HUDEP-2 (cell line): Measurements from ENCODE around the gene SCCPDH.
"Not testable (repeated sequence)": the region's sequence is repeated elsewhere in the genome, so short reads cannot be mapped to it uniquely, and the experiment has no call there.

Source experiments
- DNase-seq, 76 experiments: peaks; one replicate each; lab custom pipeline; 2025; ENCODE audit not compliant: unreplicated experiment in 76 of 76; lab: John Stamatoyannopoulos, UW

Gene SCCPDH

DNA sequence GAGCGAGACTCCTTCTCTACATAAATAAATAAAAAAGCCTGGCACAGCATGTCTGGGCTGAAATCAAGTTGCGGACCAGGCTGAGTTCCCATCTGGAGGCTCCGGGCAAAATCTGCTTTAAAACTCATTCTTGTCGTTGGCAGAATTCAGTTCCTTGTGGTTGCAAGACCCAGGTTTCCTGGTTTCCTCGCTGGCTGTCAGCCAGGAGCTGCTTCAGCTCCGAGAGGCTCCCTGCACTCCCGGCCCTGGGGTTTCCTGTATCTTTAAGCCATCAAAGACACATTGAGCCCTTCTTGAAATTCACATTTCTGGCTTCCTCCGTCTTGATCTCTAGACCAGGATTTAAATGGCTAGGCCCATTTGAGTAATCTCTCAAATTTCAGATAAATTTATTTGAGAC lies 20.6 kb upstream of the SCCPDH start:
- no peak for DNase-seq

DNA sequence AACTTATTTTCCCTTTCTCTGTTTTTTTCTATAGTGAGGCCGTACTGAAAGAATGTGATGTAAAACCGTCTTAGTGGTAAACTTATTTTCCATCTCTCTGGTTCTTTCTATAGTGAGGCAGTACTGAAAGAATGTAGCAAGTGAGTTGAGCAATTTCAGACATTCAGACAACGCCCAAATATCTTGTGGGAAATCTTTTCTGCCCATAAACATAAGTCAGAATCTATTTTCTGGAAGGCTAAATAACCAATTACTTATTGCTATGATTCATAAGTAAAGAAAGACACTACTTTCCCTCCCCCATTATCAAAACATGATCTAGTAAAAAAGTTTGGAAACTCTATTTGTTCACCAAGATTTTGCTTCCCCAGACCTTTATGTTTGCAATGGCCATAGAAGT lies 18.8 kb upstream of the SCCPDH start:
- DNase-seq: no peak

DNA sequence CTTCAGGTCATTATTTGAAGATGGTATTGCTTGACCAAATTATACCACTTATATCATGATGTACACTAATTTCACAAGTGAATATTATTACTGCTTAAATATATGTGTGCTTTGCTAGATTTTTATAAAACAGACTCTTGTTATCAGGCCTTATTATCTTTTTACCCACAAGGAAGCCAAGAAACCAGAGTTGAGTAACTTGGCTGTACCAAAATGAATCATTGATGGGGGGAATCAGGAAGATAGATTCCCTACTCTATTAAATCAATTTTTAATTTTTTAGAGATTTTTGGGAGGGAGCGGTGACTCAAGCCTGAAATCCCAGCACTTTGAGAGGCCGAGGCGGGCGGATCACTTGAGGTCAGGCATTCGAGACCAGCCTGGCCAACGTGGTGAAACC lies 16.0 kb upstream of the SCCPDH start:
- DNase-seq: no peak

DNA sequence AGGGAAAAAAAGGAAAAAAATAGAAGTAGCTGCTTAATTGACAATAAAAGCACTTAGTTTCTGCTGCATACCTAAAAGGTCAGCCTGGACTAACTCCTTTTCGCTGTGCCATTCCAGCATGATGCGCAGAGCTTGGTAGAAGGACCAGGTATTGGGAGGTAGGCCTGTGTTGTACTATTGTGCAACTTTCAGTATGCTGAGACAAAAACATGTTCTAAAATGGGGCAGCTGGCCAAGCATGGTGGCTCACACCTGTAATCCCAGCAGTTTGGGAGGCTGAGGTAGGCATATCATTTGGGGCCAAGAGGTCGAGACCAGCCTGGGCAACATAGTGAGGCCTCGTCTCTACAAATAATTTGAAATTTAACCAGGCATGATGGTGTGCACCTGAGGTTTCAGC lies 15.0 kb upstream of the SCCPDH start:
- no peak for DNase-seq

DNA sequence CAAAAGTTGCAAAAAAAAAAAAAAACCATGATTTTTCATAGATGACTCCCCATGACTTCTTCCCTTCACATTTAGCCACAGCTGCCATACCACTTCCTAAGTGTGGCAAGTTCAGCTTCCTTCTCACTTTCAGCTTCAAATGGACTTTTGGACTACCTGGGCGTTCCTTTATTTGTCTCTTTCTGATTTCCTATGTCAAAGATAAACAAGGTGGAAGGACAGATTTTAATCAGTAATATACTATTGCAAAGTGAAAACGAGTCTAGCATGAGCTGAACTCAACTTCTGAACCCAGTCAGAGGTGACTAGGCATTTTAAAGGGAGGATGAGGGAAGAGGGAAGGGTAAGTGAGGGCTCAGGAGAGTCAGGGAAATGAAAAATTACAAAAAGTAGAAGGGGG lies 14.4 kb upstream of the SCCPDH start:
- DNase-seq: no peak

DNA sequence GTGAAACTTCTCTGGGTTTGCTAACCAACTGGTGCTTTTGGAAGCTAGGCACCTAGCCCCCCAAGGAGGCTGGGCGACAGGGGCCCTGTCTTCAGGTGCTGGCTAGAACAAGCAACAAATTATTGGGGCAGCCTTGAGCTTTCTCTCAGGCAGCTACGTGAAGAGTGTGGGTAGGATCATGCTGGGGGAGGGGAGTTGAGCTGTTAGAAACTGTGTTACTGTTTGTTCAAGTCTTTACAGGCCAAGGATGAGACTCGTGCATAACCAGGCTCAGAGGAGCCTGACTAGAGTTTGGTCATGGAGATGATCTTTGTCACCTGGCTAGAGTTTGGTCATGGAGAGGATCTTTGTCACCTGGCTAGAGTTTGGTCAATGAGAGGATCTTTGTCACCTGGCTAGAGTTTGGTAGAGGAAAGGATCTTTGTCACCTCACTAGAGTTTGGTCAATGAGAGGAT lies 12.6 kb upstream of the SCCPDH start:
- no peak for DNase-seq

DNA sequence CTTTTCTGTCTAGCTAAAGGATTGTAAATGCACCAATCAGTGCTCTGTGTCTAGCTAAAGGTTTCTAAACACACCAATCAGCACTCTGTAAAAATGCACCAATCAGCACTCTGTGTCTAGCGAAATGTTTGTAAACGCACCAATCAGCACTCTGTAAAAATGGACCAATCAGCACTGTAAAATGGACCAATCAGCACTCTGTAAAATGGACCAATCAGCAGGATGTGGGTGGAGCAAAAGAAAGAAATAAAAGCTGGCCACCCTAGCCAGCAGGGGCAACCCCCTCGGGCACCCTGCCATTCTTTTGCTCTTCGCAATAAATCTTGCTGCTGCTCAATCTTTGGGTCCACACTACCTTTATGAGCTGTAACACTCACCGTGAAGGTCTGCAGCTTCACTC lies 11.8 kb upstream of the SCCPDH start:
- not testable (repeated sequence) for DNase-seq

DNA sequence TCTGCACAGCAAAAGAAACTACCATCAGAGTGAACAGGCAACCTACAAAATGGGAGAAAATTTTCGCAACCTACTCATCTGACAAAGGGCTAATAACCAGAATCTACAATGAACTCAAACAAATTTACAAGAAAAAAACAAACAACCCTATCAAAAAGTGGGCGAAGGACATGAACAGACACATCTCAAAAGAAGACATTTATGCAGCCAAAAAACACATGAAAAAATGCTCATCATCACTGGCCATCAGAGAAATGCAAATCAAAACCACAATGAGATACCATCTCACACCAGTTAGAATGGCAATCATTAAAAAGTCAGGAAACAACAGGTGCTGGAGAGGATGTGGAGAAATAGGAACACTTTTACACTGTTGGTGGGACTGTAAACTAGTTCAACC lies 4.8 kb upstream of the SCCPDH start:
- DNase-seq: not testable (repeated sequence)

DNA sequence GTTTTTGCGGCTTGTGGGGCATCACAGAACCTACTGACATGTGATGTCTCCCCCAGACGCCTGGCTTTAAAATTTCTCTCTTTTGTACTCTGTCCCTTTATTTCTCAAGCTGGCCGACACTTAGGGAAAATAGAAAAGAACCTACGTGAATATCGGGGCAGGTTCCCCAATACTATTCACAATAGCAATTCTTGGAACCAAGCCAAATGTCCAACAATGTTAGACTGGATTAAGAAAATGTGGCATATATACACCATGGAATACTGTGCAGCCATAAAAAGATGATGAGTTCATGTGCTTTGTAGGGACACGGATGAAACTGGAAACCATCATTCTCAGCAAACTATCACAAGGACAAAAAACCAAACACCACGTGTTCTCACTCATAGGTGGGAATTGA lies 3.4 kb upstream of the SCCPDH start:
- DNase-seq: not testable (repeated sequence)

DNA sequence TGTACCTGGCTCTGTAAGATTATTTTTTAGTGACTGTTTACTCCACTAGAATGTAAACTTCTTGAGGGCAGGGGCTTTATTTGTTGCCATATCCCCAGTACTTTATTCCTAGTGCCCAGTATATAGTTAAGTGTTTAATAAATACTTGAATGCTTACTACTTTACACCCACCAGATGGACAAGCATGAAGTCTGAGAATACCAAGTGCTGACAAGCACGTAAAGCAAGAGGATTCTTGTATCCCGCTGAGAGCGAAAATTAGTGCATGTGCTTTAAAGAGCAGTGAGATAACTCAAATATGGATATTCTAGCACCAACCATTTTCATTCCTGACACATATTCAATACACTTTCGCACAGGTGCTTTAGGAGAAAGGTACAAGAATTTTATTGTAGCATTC lies 1.5 kb upstream of the SCCPDH start:
- no peak for DNase-seq

DNA sequence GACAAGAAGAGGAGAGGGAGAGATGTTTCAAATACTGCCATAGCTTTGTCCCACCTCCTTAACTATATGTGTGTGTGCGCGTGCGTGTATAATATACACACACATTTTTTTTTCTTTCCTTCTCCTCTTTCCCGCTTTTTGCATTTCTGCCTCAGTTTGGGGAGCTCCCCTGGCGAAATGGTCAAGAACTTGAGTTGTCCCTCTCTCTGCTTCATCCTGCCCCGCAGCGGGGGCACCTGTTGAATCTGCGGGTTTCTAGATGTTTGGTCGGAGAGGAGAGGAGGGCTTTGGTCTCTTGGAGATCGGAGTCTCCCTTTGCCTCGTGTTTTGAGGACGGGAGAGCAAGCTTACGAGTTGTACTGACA lies 504 bp downstream of the SCCPDH start:
- peak in 18 of 76 experiments; percentile 2 to 53 (median 25) for DNase-seq

DNA sequence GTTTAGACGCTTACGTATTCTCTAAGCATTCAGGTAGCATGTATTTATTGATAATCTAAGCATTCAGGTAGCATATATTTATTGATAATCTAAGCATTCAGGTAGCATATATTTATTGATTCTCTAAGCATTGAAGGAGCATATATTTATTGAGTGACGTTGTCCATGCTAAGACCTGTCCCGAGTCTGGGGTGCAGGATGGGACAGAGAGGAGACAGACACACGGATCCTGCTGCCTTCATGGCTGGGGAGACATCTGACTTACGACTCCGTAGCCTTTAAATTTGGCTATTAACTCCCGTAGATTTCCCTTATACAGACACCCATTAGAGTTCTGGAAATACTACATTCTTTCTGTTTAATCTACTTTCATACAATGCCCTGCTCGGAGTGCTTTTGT lies 982 bp downstream of the SCCPDH start:
- peak in 1 of 76 experiments; percentile 4 for DNase-seq

DNA sequence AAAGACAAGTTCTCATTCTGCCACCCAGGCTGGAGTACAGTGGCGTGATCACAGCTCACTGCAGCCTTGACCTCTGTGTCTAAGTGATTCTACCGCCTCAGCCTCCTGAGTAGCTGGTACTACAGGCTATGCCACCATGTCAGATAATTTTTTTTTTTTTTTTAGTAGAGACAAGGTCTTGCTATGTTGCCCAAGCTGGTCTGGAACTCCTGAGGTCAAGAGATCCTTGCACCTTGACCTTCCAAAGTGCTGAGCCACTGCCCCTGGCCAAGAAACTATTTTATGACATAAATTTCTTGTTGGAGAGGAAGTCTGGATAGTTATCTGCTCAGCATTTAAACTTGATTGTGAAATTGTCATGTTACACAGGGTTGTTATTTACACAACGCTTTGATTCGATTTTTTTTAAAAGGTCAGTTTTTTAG lies 2.1 kb downstream of the SCCPDH start:
- DNase-seq: no peak

DNA sequence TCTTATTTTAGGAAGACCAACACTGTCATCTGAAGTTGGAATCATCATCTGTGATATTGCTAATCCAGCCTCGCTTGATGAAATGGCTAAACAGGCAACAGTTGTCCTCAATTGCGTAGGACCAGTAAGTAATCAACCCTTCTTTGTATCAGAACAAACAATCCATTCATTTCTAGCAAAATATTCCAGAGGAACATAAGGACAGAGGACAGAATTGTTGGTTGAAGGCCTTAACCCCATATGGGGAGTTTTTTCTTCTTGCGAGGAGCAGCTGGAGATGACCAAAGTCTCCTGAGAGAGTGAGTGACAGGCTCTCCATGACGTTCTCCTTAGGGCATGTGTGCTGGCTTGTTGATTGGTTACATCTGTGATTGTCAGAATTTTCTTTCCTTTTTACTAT lies 2.7 kb downstream of the SCCPDH start:
- no peak for DNase-seq

DNA sequence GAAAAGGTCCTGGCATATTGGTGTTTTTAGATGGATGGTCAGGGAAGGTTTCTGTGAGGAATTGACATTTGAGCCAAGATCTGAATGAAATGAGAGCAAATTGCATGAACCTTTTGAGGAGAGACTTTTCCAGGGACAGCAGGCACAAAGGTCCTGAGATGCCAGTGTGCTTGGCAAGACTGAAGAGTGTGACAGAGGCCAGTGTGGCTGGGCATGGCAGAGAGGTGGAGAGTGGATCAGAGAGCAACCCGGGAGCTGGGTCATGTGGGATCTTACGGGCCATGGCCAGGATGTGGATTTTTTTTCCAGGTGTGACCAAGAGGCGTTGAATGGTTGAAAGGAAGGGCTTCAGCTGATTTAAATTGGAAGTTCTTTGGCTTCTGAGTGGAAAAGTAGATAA lies 3.4 kb downstream of the SCCPDH start:
- no peak for DNase-seq

DNA sequence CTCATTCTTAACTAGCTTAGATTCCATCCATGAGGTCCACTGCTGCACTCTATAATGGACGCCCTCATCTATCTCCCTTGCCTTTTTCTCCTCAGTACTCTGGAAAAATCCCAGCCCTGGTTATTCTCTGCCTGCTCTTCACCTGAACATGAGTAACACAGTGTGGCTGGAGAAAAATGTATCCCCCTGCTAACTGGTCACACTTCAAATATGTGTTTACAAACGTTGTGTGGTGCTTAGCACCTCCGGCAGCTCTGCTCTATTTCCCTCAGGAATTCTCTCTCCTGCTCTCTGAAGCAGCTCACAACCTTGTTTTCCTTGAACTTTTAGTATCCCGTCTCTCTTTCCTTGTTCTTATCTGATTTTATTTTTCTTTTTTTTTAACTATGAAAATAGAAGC lies 4.1 kb downstream of the SCCPDH start:
- no peak for DNase-seq

DNA sequence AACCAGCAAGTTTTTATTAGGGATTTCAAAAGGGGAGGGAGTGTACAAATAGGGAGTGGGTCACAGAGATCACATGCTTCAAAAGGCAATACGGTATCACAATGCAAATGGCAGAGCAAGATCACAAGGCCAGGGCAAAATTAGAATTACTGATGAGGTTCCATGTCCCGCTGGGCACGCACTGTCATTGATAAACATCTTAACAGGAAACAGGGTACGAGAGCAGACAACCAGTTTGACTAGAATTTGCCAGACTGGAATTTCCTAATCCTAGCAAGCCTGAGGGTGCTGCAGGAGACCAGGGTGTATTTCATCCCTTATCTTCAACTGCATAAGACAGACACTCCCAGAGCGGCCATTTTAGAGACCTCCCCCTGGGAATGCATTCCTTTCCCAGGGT lies 4.8 kb downstream of the SCCPDH start:
- DNase-seq: not testable (repeated sequence)

DNA sequence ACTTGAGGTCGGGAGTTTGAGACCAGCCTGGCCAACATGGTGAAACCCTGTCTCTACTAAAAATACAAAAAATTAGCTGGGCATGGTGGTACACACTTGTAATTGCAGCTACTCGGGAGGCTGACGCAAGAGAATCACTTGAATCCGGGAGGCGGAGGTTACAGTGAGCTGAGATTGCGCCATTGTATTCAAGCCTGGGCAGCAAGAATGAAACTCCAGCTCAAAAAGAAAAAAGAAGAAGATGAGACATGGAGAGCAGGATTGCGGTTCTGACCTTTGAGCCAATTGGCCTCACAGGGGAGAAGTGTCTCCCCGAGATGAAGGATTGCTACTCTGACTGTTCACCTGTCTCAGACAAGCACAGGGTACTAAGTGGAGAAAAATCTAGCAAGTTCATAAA lies 6.6 kb downstream of the SCCPDH start:
- DNase-seq: no peak

DNA sequence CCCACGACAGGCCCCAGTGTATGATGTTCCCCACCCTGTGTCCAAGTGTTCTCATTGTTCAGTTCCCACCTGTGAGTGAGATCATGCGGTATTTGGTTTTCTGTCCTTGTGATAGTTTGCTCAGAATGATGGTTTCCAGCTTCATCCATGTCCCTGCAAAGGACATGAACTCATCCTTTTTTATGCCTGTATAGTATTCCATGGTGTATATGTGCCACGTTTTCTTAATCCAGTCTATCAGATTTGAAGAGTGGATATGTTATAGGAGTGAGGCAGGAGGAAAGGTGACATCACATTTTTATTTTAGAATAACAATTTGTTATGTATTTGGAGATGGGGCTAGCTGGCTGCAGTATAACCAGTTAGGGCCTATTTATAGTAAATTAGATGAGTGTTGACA lies 7.7 kb downstream of the SCCPDH start:
- not testable (repeated sequence) for DNase-seq

DNA sequence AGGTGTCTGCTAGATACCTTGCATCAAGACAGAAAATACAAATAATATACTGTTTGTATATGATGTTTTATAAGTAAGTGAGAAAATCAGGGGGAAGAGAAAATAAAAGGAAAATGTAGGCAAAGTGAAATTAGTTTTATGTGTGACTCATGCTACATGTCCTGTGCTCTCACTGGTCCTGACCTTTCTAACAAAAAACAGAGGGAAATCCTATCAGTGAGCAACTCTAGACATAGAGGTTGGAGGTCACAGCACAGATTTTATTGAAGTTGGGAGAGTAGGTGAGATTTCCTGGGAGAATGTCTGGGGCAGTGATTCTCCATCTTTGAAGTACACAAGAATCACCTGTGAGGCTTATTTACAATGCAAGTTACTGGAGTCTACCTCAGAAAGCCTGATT lies 9.5 kb downstream of the SCCPDH start:
- no peak for DNase-seq

DNA sequence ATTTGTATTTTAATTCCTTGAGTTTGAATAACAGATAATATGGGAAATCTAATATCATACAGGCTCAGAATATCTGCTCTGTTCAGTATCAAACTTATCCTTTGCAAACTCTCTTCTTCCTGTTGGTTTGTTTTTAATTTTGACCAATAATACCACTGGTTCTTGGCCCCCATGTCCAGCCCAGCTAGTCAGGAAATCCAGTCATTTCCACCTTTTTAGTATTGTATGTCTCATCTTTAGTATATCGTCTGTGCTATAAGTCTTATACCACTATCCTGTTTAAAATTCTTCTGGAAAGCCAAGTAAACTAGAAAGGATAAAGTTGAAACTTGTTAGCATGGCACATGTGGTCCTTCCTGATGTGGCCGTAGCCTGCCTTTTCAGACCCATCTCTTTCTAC lies 10.7 kb downstream of the SCCPDH start:
- no peak for DNase-seq

DNA sequence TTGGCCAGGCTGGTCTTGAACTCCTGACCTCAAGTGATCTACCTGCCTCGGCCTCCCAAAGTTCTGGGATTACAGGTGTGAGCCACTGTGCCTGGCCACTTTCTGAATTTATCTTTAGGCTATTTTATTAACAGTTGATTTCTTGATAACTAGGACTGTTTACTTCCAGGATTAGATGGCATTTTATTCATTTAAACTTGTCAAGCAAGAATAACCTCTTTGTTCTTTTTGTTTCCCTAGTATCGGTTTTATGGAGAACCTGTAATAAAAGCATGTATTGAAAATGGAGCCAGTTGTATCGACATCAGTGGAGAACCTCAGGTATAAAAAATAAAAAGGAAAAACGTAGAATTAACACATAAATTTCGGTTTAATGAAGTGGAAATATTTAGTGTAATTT lies 11.5 kb downstream of the SCCPDH start:
- no peak for DNase-seq

DNA sequence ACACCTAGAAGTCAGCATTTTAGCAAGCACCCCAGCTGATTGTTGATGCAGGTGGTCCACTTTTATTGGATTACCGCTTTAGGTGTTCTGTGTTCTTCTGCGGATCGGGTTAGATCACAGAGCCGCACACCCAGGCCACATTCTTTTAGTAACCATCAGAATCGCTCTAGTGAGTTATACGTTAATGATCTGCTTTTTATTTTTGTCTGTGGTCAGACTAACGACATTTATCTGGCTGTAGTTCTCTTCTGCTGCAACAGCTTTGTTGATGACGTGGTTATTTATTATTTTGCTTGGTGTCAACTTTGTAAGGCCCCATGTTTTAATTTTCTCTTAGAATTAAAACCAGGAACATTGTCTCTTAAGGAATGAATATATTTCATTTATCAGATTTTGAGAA lies 18.2 kb downstream of the SCCPDH start:
- DNase-seq: no peak

DNA sequence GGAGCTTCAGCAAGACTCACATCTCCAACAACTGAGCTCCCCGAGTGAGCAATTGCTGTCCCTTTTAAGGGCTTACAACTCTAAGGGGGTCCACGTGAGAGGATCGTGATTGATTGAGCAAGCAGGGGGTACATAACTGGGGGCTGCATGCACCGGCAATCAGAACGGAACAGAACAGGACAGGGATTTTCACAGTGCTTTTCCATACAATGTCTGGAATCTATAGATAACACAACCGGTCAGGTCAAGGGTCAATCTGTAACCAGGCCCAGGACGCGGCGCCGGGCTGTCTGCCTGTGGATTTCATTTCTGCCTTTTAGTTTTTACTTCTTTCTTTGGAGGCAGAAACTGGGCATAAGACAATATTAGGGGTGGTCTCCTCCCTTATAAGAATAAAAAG lies 21.9 kb downstream of the SCCPDH start:
- DNase-seq: not testable (repeated sequence)
